Activated CD4-positive, alpha-beta T cell treated with anti-CD3 and anti-CD28 coated beads for 36 hours (primary cell): ENCODE data around the gene ARID1B. TPM values are rescaled to one million over a fixed set of nuclear protein-coding genes. Genes with fewer than 3 reads are reported as not detected.

Source experiments
- ATAC-seq: fragments of 200-7000 bp; cut with Tn5 transposase; one replicate; pipeline ENCODE4 v1.10.0; 2021; ENCODE audit warnings: mild to moderate bottlenecking, moderate library complexity
- CTCF ChIA-PET: fragments of 350-600 bp; sonication (Branson Sonifier 250); formaldehyde crosslinking; loops from one replicate; lab custom pipeline; 2021; ENCODE audit warnings: antibody characterized with exemption; lab: Charles Lee
- POLR2A ChIA-PET: fragments of 350-600 bp; sonication (Branson Sonifier 250); formaldehyde crosslinking; loops from one replicate; lab custom pipeline; 2021; ENCODE audit warnings: antibody characterized with exemption, inconsistent platforms; lab: Charles Lee
- DNase-seq: peaks from one replicate; pipeline ENCODE4 v3.0.0-alpha.2; 2020
- H3K27ac Mint-ChIP-seq: one replicate; pipeline ENCODE4 v1.8.0; 2021; ENCODE audit warnings: mixed read lengths
- H3K27me3 Mint-ChIP-seq: one replicate; pipeline ENCODE4 v1.8.0; 2021; ENCODE audit warnings: mixed read lengths
- H3K36me3 Mint-ChIP-seq: one replicate; pipeline ENCODE4 v1.8.0; 2021; ENCODE audit warnings: low read depth, mixed read lengths
- H3K4me1 Mint-ChIP-seq: one replicate; pipeline ENCODE4 v1.8.0; 2021; ENCODE audit warnings: mixed read lengths
- H3K4me3 Mint-ChIP-seq: one replicate; pipeline ENCODE4 v1.8.0; 2021; ENCODE audit warnings: mild to moderate bottlenecking, moderate library complexity, mixed read lengths
- H3K9me3 Mint-ChIP-seq: one replicate; pipeline ENCODE4 v1.8.0; 2021; ENCODE audit warnings: low read depth, mixed read lengths
- intact Hi-C, 2 experiments: fragments of 100-400 bp; cut with DNase I in 1 of 2; cut with micrococcal nuclease in 1 of 2; formaldehyde crosslinking; loops; one replicate each; pipeline versions ENCODE4 v1.14.2 to v1.15.1; 2022 to 2024; cut with DNase I, micrococcal nuclease
- total RNA-seq, 2 experiments: library from RNA; stranded (reverse); gene quantifications; one replicate each; pipeline ENCODE4 v1.2.3, GENCODE V29; 2021

Gene ARID1B
- total RNA-seq, 2 experiments from 2014 or later: 42.2 to 53.6 TPM

DNA sequence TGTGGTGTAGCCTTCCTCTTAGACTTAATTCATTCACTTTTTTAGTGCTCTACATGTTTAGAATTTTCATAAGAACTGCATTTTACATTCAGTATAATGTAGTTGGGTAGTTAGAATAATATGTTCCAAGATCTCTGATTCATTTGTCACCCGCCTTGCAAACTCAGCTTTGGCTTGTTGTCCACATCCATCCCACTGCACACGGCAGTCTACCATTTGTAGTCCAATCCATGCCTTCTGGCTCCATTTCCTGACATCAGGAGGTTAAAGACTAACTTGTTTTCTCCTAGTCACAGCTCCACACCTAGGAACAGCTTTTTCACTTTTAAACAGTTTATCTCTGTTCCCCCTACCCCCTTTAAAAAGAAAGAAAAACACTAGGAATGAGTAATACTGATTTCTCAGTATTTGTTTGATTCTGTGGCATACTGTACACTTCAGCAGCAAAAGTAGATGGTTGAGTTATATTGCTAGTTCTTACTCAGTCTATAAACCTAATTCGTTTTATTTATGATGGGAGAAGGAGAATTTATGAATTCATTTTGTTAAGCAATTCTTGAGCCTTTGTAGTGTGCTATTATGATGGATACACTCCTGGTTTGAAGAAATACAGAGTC, 180.9 kb downstream of the ARID1B start:
- peak overlapping the region; percentile 91 for H3K27ac Mint-ChIP-seq
- ChIA-PET CTCF (interaction anchor here (0.6 to 1.3 kb wide), 4 partner anchors 9 to 105 kb away, joined by 3 to 4 read pairs (median 4); no protein-coding TSS in a partner anchor), POLR2A (interaction anchor here (0.5 to 1.7 kb wide), 6 partner anchors 10 to 324 kb away, joined by 3 to 5 read pairs (median 3); no protein-coding TSS in a partner anchor)
- no peaks in the 10 kb centered on the region for H3K27me3 Mint-ChIP-seq
- DNase-seq (peak; percentile 30), ATAC-seq (peak; percentile 93)
- no peaks in the 10 kb centered on the region for H3K36me3 Mint-ChIP-seq
- intact Hi-C loops: loop anchor here (1.0 to 10.0 kb wide), 9 partner anchors 25 to 273 kb away; partner anchors contain the start of gene ARID1B (in 1 of the 2)
- H3K4me1 Mint-ChIP-seq: peaks cover 69% of the 10 kb centered on the region
- H3K4me3 Mint-ChIP-seq: peak overlapping the region; percentile 41
- H3K9me3 Mint-ChIP-seq: no peaks in the 10 kb centered on the region

DNA sequence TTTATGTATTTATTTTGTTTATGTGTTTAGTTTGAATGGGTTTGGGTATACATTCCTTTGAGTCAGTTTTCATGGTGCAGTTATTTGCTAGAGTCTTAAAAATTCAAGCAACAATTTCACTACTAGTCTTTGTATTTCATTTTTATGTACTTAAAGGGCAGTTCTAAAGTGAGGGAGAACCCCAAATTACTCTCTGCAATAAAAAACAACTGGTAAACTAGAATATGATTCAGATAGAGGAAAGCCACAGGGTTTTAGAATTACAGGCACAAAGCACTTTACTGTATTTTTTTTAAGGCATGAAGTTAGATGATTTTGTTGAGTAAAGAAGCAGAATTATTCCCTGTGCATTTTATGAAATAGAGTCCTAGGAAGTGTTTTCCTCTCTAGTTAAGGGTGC, 183.3 kb downstream of the ARID1B start:
- DNase-seq (no peak), ATAC-seq (peak; percentile 43)
- H3K27ac Mint-ChIP-seq: no peak overlapping the region
- intact Hi-C loops: loop anchor here in 1 of 2 experiments (5.0 kb wide), 1 partner anchor 62 kb away; no protein-coding TSS in a partner anchor
- POLR2A ChIA-PET: no interaction called here
- CTCF ChIA-PET: no interaction called here
- H3K36me3 Mint-ChIP-seq: no peaks in the 10 kb centered on the region
- no peaks in the 10 kb centered on the region for H3K9me3 Mint-ChIP-seq
- no peaks in the 10 kb centered on the region for H3K27me3 Mint-ChIP-seq
- H3K4me3 Mint-ChIP-seq: no peak overlapping the region
- H3K4me1 Mint-ChIP-seq: peaks cover 66% of the 10 kb centered on the region

GRCh38 chr6:156961282-156961892, 184.2 kb downstream of the ARID1B start:
- DNase-seq: no peak
- H3K4me1 Mint-ChIP-seq: peaks cover 63% of the 10 kb centered on the region
- CTCF ChIA-PET: no interaction called here
- no peak overlapping the region for H3K4me3 Mint-ChIP-seq
- H3K36me3 Mint-ChIP-seq: no peaks in the 10 kb centered on the region
- intact Hi-C loops: loop anchor here in 1 of 2 experiments (5.0 kb wide), 1 partner anchor 61 kb away; no protein-coding TSS in a partner anchor
- POLR2A ChIA-PET: interaction anchor here (0.6 kb wide), 1 partner anchor 213 kb away, joined by 4 read pairs; no protein-coding TSS in a partner anchor
- no peak for ATAC-seq
- no peak overlapping the region for H3K27ac Mint-ChIP-seq
- H3K9me3 Mint-ChIP-seq: no peaks in the 10 kb centered on the region
- H3K27me3 Mint-ChIP-seq: no peaks in the 10 kb centered on the region

GRCh38 chr6:156963712-156964700, 186.8 kb downstream of the ARID1B start:
- POLR2A ChIA-PET: interaction anchor here (0.5 to 1.0 kb wide), 2 partner anchors 27 to 54 kb away, joined by 4 to 5 read pairs; no protein-coding TSS in a partner anchor
- CTCF ChIA-PET: interaction anchor here (0.6 to 1.2 kb wide), 4 partner anchors 13 to 317 kb away, joined by 3 to 5 read pairs (median 4); no protein-coding TSS in a partner anchor

GRCh38 chr6:156967852-156968251, 190.7 kb downstream of the ARID1B start:
- POLR2A ChIA-PET: no interaction called here
- no peak overlapping the region for H3K27ac Mint-ChIP-seq
- CTCF ChIA-PET: no interaction called here
- H3K36me3 Mint-ChIP-seq: no peaks in the 10 kb centered on the region
- peaks cover 60% of the 10 kb centered on the region for H3K4me1 Mint-ChIP-seq
- H3K9me3 Mint-ChIP-seq: no peaks in the 10 kb centered on the region
- no peaks in the 10 kb centered on the region for H3K27me3 Mint-ChIP-seq
- ATAC-seq (no peak), DNase-seq (no peak)
- H3K4me3 Mint-ChIP-seq: no peak overlapping the region
- intact Hi-C loops: no loop called here

More at GRCh38 chr6:156963712-156964700, 186.8 kb downstream of the ARID1B start:
- ATAC-seq: peak; percentile 93
- Mint-ChIP-seq H3K4me1 (peaks cover 53% of the 10 kb centered on the region), H3K4me3 (no peak overlapping the region), H3K9me3 (no peaks in the 10 kb centered on the region), H3K27me3 (no peaks in the 10 kb centered on the region), H3K27ac (peak overlapping the region; percentile 31), H3K36me3 (no peaks in the 10 kb centered on the region)
- peak; percentile 74 for DNase-seq
- intact Hi-C loops: loop anchor here in 1 of 2 experiments (2.0 to 5.0 kb wide), 2 partner anchors 15 to 58 kb away; no protein-coding TSS in a partner anchor

DNA sequence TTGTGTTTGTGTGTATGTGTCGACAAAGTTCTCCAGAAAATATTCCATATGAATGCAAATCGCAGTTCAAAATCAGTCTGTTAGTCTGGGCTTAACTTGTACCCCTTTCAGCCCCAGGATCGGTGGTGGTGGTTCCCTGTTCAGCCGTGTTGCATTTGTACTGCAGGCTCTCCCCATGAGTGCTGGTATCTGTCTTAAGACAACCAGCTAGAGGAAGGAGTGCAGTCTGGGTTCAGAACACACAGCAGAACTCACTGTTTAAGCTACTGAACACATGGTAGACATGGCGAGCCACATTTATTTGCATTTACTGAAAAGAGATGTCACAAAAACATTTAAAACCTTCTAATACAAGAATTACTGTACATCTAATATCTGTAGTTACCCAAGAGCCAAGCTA, 192.1 kb downstream of the ARID1B start:
- ChIA-PET POLR2A (no interaction called here), CTCF (interaction anchor here (0.6 to 1.0 kb wide), 3 partner anchors 17 to 1376 kb away, joined by 3 read pairs; no protein-coding TSS in a partner anchor)
- Mint-ChIP-seq H3K36me3 (no peaks in the 10 kb centered on the region), H3K9me3 (no peaks in the 10 kb centered on the region), H3K27me3 (no peaks in the 10 kb centered on the region), H3K4me3 (no peak overlapping the region), H3K27ac (no peak overlapping the region), H3K4me1 (peaks cover 58% of the 10 kb centered on the region)
- DNase-seq (no peak), ATAC-seq (no peak)
- intact Hi-C loops: no loop called here

DNA sequence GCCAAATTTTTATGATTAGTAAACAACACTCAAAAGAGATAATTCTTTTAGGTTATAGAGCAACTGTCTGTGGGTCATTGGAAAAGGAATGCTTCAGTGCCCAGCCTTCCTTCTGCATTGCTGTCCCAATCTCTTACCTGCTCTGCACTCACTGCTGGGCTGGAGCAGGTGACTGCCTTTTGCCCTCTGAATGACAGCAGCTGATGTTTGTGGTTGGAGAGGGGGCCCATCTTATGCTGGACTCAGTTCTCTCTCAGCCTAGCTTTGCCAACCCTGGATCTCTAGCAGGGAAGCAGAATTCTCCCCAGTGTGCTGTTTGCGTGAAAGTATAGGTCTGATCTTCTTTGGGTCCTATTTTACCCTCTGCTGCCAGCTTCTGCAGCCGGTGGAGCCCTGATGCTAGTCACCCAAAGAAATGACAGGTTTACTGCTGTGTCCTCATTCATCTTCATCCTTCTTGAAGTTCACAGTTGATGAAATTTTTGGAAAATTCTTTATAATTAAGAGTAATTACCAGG, 193.5 kb downstream of the ARID1B start:
- Mint-ChIP-seq H3K36me3 (no peaks in the 10 kb centered on the region), H3K4me3 (no peak overlapping the region), H3K4me1 (peaks cover 63% of the 10 kb centered on the region), H3K9me3 (no peaks in the 10 kb centered on the region), H3K27ac (no peak overlapping the region), H3K27me3 (no peaks in the 10 kb centered on the region)
- ChIA-PET POLR2A (interaction anchor here (0.6 kb wide), 1 partner anchor 50 kb away, joined by 3 read pairs; no protein-coding TSS in a partner anchor), CTCF (no interaction called here)
- ATAC-seq (no peak), DNase-seq (no peak)
- intact Hi-C loops: no loop called here

DNA sequence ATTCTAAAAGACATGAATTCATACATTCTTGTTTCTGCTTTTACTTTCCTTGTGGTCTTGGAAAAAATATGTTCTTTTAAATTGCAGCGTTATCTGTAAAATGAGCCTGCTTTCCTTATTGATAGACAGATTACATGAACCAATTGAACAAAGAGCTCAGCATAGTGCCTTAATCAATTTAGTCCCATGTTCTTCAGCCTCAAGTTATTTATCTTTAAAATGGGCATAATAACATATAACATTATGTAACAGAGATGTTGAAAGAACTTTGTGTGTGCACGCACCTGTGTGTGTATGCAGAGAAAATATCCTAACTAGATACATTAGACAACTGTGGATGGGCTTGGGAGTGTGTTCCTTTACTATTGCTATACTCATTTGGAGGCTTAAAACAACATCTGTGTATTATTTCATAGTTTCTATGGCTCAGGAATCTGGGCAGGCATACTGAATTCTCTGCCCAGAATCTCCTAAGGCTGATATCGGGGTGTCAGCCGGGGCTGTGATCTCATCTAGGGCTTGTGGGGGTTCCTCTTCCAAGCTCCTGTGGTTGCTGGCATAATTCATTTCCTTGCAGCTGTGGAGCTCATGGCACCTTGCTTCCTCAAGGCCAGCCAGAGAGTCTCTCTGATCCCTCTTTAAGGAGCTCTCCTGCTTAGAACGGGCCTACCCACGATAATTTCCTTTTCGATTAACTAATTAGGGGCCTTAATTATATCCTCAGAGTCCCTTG, 194.1 kb downstream of the ARID1B start:
- Mint-ChIP-seq H3K36me3 (no peaks in the 10 kb centered on the region), H3K9me3 (no peaks in the 10 kb centered on the region), H3K27ac (no peak overlapping the region), H3K4me3 (no peak overlapping the region), H3K4me1 (peaks cover 70% of the 10 kb centered on the region), H3K27me3 (no peaks in the 10 kb centered on the region)
- no peak for DNase-seq
- ATAC-seq: no peak
- ChIA-PET POLR2A (no interaction called here), CTCF (interaction anchor here (0.7 kb wide), 1 partner anchor 67 kb away, joined by 3 read pairs; no protein-coding TSS in a partner anchor)
- intact Hi-C loops: no loop called here

DNA sequence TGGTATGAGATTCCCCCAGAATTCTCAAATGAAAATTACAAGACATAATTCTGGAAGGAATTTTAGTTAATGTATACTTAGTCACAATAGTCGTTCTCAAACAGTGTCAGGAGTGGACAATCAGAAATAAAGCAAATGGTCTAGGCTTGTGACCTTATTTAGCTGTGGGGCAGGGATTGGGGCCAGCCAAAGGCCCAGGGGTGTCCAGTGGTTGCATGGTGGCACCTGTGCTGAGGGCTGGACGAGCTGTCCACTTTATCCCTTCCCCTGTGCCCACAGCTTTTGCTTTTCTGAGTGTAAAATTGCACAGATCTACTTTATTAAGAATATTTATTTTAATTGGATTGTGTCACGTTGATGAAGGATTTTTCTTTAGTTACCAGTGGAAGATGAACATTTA, 195.0 kb downstream of the ARID1B start:
- ATAC-seq: no peak
- Mint-ChIP-seq H3K4me1 (peaks cover 76% of the 10 kb centered on the region), H3K9me3 (no peaks in the 10 kb centered on the region), H3K36me3 (no peaks in the 10 kb centered on the region), H3K4me3 (no peak overlapping the region), H3K27me3 (no peaks in the 10 kb centered on the region), H3K27ac (no peak overlapping the region)
- no peak for DNase-seq
- ChIA-PET POLR2A (no interaction called here), CTCF (interaction anchor here (0.7 kb wide), 1 partner anchor 66 kb away, joined by 3 read pairs; no protein-coding TSS in a partner anchor)
- intact Hi-C loops: no loop called here

DNA sequence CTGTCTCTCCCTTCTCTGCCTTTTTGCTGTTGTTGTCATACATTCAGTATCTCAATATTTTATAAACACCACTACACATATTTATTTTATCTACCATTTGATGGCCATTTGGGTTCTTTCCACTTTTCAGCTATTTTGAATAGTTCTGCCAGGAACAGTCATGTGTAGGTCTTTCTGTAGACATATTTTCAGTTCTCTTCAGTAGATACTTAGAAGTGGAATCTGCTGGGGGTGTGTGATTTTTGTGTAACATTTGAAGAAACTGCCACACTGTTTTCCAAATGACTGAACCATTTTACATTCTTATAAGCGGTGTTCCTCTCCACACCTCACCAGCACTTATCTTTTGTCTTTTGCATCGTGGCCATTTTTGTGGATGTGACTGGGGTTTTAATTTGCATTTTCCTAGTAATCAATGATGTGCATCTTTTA, 197.7 kb downstream of the ARID1B start:
- H3K4me1 Mint-ChIP-seq: peaks cover 83% of the 10 kb centered on the region
- H3K9me3 Mint-ChIP-seq: no peaks in the 10 kb centered on the region
- peak; percentile 66 for ATAC-seq
- ChIA-PET CTCF (interaction anchor here (1.5 kb wide), 1 partner anchor 9 kb away, joined by 3 read pairs; no protein-coding TSS in a partner anchor), POLR2A (no interaction called here)
- peaks cover 1% of the 10 kb centered on the region for H3K36me3 Mint-ChIP-seq
- peak overlapping the region; percentile 70 for H3K27ac Mint-ChIP-seq
- peak overlapping the region; percentile 29 for H3K4me3 Mint-ChIP-seq
- no peaks in the 10 kb centered on the region for H3K27me3 Mint-ChIP-seq
- intact Hi-C loops: loop anchor here (5.0 kb wide), 2 partner anchors 118 to 198 kb away; partner anchors contain the start of gene ARID1B (in 1 of the 2)
- no peak for DNase-seq
